Skeletal muscle satellite cell (primary cell): ENCODE measurements around the gene OSGIN1.

ENCODE experiments used
- H3K27me3 ChIP-seq: 2 replicates; pipeline ENCODE4 v1.7.0; 2013; ENCODE audit warnings: low read length; ENCODE audit not compliant: control insufficient read depth, insufficient read depth
- H3K36me3 ChIP-seq: 2 replicates; pipeline ENCODE4 v1.7.0; 2013; ENCODE audit warnings: mild to moderate bottlenecking, control low read depth, low read length; ENCODE audit not compliant: insufficient read depth
- H3K4me1 ChIP-seq: 2 replicates; pipeline ENCODE4 v1.7.0; 2013; ENCODE audit warnings: low read length; ENCODE audit not compliant: control insufficient read depth, insufficient read depth
- H3K4me2 ChIP-seq: 2 replicates; pipeline ENCODE4 v1.7.0; 2013; ENCODE audit warnings: mild to moderate bottlenecking, low read length
- H3K4me3 ChIP-seq: 2 replicates; pipeline ENCODE4 v1.7.0; 2013; ENCODE audit warnings: low read length
- H3K9ac ChIP-seq: 2 replicates; pipeline ENCODE4 v1.7.0; 2013; ENCODE audit warnings: mild to moderate bottlenecking, low read depth, low read length, moderate library complexity
- H3K9me3 ChIP-seq: replicated peaks from 2 replicates; pipeline ENCODE4 v1.7.0; 2013; ENCODE audit warnings: mild to moderate bottlenecking, control low read depth, low read length

Gene OSGIN1

DNA sequence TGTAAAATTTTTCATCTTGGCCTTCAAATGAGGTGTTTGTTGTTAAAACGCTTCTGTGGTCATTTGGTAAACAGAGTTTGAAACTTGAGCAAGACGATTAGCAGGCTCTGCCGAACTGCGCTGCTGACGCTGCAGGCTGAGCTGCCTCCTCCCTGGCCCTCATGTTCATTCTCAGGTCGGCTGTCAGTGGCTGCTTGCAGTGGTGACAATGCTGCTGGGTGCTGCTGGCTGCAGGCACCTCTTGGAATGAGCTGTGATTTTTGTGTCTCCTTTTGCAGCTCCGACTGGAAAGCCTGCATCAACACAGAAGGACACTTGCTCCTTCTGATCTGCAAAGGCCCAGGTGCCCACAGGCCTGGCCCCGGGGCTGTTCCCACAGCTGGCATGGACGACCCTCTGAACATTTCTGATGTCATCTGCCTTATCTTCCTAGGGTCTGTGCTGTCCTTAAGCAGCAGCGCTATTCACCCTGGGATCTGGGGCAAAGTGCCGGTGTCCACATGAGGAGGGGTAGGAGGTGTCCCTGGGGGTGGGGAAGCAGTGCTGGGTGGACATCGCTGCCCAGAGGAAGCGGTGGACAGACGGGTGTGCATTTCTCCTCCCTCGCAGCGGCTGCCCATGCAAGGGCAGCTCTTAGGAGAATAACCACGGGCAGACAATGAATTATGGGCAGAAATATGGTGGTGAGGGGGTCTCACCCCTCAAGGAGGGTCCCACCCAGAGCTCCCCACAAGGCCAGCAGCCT is 23.1 kb upstream of the OSGIN1 start:
- Histone ChIP-seq H3K4me2 (no peak overlapping the region), H3K9ac (no peak overlapping the region), H3K9me3 (no peaks in the 10 kb centered on the region), H3K4me1 (peaks cover 24% of the 10 kb centered on the region), H3K36me3 (no peaks in the 10 kb centered on the region), H3K4me3 (no peak overlapping the region), H3K27me3 (peaks cover 15% of the 10 kb centered on the region)

DNA sequence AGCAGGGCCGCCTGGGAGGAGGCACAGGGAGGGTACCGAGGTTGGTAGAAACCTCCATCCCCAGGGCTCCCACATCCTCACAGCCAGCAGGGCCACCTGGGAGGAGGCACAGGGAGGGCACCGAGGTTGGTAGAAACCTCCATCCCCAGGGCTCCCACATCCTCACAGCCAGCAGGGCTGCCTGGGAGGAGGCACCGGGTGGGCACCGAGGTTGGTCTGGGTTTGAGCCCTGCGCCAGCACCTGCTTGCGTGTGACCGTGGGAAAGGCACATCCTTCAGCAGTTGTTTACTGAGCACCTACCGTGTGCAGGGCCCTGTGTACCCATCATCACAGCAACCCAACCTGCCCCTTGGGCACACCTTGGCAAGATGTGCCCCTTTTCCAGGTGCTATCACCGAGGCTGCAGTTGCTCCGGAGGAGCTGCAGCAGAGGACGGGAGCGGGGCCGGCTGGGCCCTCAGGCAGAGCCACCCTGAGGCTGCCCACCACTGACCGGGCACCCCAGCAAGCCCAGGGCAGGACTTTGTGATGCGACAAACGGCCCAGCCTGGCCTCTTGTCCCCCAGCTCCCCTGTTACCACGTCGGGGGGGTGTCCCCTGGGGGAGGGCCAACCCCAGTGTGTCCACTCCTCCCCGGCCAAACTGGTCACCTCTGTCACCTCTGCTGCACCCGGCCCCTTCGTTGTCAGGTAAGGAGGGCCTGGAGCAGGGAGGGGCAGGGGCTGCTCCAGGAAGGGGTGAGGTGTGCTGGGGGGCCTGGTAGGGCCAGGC is 22.1 kb upstream of the OSGIN1 start:
- Histone ChIP-seq H3K36me3 (no peaks in the 10 kb centered on the region), H3K27me3 (peaks cover 20% of the 10 kb centered on the region), H3K9ac (no peak overlapping the region), H3K4me3 (no peak overlapping the region), H3K9me3 (no peaks in the 10 kb centered on the region), H3K4me1 (peaks cover 24% of the 10 kb centered on the region), H3K4me2 (no peak overlapping the region)

DNA sequence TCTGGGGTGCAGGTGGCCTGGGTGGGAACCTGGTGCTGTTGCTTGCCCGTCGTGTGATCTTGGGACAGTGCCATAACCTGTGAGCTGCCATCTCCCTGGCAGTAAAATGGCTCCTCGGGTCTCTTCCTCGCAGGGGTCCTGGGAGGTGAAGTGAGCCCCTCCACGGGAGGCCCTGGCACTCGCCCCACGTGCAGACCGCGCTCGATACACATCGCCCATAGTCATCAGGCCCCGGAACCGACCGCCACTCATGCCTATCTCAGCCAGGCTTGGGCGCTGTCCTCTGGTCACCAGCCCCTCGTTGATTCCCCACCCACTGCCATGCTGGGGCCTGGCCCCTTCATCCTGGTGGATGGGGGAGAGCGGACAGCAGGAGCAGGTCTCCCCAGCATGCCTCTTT is 21.5 kb upstream of the OSGIN1 start:
- Histone ChIP-seq H3K36me3 (no peaks in the 10 kb centered on the region), H3K4me2 (no peak overlapping the region), H3K4me1 (peaks cover 20% of the 10 kb centered on the region), H3K27me3 (peaks cover 20% of the 10 kb centered on the region), H3K9ac (no peak overlapping the region), H3K9me3 (no peaks in the 10 kb centered on the region), H3K4me3 (no peak overlapping the region)

DNA sequence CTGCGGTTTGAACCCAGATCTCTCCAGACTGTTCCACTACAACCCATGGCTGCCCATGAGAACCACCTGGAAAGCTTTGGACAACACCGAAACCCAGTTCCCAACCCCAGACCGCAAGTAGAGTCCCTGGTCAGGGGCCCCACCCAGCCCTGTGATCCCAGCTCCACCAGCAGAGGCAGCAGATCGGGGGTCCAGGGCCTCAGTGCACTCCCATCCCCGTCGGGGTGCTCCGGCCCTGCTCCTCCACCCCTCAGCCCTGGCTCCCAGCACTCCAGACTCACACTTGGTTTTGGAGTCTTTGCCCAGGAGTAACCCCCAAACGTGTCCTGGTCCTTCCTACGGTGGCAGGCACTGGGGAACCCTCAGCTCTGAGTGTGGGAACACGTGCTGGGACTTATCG is 20.7 kb upstream of the OSGIN1 start:
- no peak overlapping the region for H3K4me3 ChIP-seq
- H3K27me3 ChIP-seq = peaks cover 27% of the 10 kb centered on the region
- no peak overlapping the region for H3K4me2 ChIP-seq
- H3K36me3 ChIP-seq = no peaks in the 10 kb centered on the region
- peaks cover 16% of the 10 kb centered on the region for H3K4me1 ChIP-seq
- no peak overlapping the region for H3K9ac ChIP-seq
- H3K9me3 ChIP-seq = no peaks in the 10 kb centered on the region

DNA sequence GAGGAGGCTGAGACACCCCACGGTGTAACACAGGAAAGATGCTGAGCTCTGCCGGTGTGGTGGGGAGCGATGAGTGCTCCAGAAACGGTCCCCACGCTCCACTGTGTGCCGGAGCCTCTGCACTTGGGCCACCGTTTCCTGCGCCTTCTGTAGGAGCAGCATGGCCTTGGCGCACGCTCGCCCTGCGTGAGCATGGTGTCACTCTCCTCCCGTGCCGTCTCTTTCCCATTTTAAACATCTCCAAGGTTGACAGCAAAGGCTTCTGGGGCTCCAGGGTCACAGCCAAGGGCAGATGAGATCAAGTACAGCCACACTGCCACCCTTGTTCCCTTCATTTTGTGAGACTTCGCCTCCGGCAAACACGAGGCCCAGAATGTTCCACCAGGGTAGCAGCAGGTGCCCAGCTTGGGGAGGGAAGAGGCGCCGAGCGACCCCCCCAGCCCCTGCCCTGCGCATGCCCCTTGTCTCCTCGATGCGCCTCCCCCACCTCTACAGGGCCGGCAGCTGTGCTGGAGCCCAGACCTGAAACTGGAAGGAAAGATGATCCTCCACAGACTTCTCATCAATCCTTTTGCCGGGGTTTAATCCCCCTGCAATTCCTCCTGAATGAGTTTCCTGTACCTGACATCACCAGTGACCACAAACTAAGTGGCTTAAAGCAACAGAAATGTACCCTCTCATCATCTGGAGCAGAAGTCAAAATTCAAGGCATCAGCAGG is 19.9 kb upstream of the OSGIN1 start:
- H3K4me3 ChIP-seq = no peak overlapping the region
- peaks cover 32% of the 10 kb centered on the region for H3K27me3 ChIP-seq
- H3K9ac ChIP-seq = no peak overlapping the region
- peaks cover 14% of the 10 kb centered on the region for H3K4me1 ChIP-seq
- H3K9me3 ChIP-seq = no peaks in the 10 kb centered on the region
- no peaks in the 10 kb centered on the region for H3K36me3 ChIP-seq
- no peak overlapping the region for H3K4me2 ChIP-seq

DNA sequence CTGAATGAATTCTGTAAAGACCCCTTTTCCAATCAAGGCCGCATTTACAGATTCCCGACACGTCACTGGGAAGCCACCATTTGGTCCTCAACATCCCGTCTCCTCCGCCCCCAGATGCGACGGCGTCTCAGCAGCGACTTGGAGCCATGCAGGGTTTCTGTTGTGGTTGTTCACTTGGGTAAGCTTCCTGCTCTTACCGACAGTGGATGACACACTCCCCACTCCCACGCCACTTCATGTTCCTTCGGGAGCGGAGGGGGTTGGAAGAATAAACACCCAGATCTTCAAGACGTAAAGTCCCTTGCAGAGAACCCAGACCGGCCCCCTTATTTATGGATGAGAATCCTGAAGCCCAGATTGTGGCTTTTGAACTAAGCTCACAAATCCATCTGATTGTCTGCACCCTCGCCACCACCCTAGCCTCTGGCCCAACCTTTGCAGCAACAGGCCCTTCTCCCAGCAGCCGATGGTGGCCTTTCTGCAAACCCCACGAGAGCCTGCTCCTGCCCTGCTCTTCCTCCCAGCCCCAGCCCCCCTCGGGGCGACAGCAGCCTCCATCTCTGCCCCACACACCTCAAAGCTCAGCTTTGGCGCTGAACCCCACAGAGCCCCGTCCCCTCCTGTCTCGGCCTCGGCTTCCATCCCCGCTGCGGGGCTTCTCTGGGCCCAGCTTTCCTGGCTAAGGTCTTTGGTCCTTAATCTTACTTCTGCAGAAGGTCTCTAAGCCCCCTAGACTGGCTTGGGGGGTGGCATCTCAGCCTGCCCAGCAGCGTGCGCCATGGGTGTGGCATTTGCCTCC is 19.0 kb upstream of the OSGIN1 start:
- peaks cover 32% of the 10 kb centered on the region for H3K27me3 ChIP-seq
- no peaks in the 10 kb centered on the region for H3K36me3 ChIP-seq
- no peaks in the 10 kb centered on the region for H3K9me3 ChIP-seq
- peaks cover 7% of the 10 kb centered on the region for H3K4me1 ChIP-seq
- H3K9ac ChIP-seq = no peak overlapping the region
- H3K4me2 ChIP-seq = no peak overlapping the region
- no peak overlapping the region for H3K4me3 ChIP-seq

DNA sequence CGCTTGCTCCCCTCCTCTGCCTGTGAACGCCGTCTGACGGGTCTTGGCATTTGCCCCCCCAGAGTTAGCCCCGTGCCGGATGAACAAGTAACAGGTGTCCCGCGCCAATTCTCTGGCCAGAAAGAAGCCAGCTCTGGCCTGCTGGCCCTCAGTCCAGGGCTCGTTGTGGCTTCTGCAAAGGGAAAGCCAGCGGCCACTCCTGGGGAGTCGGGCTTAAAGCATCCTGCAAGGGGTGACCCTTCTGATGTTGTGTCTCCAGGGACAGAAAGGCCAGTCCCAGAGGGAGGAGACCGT is 18.4 kb upstream of the OSGIN1 start:
- H3K4me3 ChIP-seq = no peak overlapping the region
- no peaks in the 10 kb centered on the region for H3K9me3 ChIP-seq
- H3K4me1 ChIP-seq = peaks cover 7% of the 10 kb centered on the region
- peaks cover 32% of the 10 kb centered on the region for H3K27me3 ChIP-seq
- no peak overlapping the region for H3K9ac ChIP-seq
- H3K36me3 ChIP-seq = no peaks in the 10 kb centered on the region
- no peak overlapping the region for H3K4me2 ChIP-seq

DNA sequence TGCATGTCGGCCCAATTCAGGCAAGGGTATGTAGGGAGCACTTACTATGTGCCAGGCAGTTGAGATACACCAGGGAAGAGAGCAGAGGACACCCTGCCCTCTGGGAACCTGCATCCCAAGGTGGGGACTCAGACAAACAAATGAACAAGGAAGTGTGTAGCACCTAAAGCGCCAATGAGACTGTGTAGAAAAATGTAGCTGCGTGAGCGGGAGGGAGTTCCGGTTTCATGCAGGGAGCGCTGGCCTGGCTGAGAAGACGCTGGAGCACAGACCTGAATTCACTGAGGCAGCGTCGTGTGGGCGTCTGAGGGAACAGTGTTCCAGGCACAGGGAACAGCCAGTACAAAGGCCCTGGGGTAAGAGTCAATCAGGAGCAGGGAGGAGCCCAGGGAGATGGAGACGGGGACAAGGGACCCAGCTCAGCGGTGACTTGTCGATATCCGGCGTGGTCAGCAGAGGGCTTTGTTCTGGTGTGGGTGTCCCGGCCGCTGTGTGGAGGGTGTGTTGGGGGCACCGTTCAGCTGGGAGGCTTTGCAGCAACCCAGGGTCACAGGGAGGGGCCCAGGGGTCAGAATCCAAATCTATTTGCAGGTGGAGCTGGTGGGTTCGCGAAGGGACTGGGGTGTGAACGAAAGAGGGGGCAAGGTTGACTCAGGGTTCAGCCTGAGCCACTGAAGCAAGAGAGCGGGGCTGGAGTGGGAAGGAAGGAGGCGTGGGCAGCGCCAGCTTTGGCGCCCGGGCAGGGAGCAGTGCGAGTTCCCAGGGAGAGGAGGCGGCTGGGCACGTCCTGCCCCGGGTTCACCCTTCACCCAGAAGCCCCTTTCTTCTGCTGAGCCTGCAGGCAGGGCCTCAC is 17.8 kb upstream of the OSGIN1 start:
- H3K4me1 ChIP-seq = peaks cover 7% of the 10 kb centered on the region
- H3K4me3 ChIP-seq = no peak overlapping the region
- H3K36me3 ChIP-seq = no peaks in the 10 kb centered on the region
- no peak overlapping the region for H3K9ac ChIP-seq
- peaks cover 33% of the 10 kb centered on the region for H3K27me3 ChIP-seq
- H3K4me2 ChIP-seq = no peak overlapping the region
- no peaks in the 10 kb centered on the region for H3K9me3 ChIP-seq

DNA sequence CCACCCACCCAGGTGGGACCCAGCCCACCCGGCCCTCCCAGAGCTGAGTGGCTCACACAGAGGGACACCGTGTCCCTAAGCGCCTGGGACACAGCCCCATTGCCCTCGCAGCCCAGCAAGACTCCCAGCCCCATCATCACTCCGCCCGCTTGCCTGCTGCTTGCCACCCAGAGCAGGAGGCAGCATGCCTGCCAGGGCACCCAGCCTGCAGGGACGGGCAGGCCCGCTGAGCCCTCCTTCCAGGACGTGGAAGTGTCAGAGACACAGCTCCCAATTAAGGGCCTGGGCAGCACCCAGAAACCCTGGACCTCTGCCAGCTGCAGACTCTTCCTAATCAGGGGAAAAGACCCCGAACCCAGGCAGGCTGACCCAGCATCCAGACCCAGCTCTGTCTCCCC is 17.2 kb upstream of the OSGIN1 start:
- peaks cover 37% of the 10 kb centered on the region for H3K27me3 ChIP-seq
- no peak overlapping the region for H3K9ac ChIP-seq
- H3K4me3 ChIP-seq = no peak overlapping the region
- H3K4me2 ChIP-seq = no peak overlapping the region
- no peaks in the 10 kb centered on the region for H3K9me3 ChIP-seq
- H3K36me3 ChIP-seq = no peaks in the 10 kb centered on the region
- peaks cover 7% of the 10 kb centered on the region for H3K4me1 ChIP-seq

DNA sequence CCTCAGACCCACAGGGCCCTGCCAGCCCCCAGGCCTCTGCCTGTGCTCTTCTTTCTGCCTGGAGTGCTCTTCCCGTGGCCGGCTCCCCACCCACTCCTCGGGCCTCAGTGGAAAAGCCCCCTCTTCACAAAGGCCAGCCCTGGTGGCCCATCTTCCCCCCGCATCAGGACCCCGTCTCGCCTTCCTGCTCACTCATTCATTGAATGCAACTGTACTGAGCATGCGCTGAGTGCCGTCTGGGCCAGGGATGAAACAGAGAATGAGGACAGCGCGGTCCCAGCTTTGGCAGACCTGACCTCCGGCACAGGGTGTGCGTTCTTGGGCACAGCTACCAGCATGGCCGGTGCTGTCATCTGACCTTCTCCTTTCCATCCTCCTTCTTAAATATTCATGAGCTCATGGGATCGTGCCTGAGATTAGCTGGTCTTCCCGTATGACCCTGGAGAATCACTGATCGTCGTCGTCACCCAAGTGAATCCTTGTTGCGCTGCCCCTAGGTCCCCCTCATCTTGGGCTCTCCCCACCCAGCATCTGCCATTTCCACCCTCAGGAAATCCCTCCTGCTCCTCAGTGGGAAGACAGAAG is 16.4 kb upstream of the OSGIN1 start:
- Histone ChIP-seq H3K4me1 (peaks cover 7% of the 10 kb centered on the region), H3K27me3 (peaks cover 37% of the 10 kb centered on the region), H3K4me2 (no peak overlapping the region), H3K9me3 (no peaks in the 10 kb centered on the region), H3K4me3 (no peak overlapping the region), H3K36me3 (no peaks in the 10 kb centered on the region), H3K9ac (no peak overlapping the region)
